ENCODE data around the gene TMEM26.

- TF ChIP-seq PHF8 (conservative IDR thresholded peaks at IDR 0.05; ENCODE audit: low read depth, low read length): no peak
- no peak for TF ChIP-seq YY1 (IDR thresholded peaks at IDR 0.05; ENCODE audit: low read depth, low read length)
- TF ChIP-seq POLR2A (IDR thresholded peaks at IDR 0.05; ENCODE audit: control extremely low read depth in 1 of 2, low read depth in 2 of 2, low read length in 2 of 2): no peak
- TF ChIP-seq CTCF (IDR thresholded peaks at IDR 0.05; ENCODE audit: control extremely low read depth in 1 of 3, insufficient read depth in 1 of 3, low read depth in 1 of 3, low read length in 3 of 3): no peak
- TF ChIP-seq EP300 (IDR thresholded peaks at IDR 0.05; ENCODE audit: borderline replicate concordance in 1 of 2, low read depth in 2 of 2, low read length in 2 of 2): no peak
Observed at GRCh38 chr10:61359452-61359851, 93.7 kb downstream of the TMEM26 start.
